Non-pigmented ciliary epithelial cell (primary cell): ENCODE data around the gene ST6GALNAC6.

Experiments used
- DNase-seq: peaks from one replicate; pipeline ENCODE4 v3.0.0-alpha.2; 2010; ENCODE audit warnings: low read depth

Gene ST6GALNAC6

DNA sequence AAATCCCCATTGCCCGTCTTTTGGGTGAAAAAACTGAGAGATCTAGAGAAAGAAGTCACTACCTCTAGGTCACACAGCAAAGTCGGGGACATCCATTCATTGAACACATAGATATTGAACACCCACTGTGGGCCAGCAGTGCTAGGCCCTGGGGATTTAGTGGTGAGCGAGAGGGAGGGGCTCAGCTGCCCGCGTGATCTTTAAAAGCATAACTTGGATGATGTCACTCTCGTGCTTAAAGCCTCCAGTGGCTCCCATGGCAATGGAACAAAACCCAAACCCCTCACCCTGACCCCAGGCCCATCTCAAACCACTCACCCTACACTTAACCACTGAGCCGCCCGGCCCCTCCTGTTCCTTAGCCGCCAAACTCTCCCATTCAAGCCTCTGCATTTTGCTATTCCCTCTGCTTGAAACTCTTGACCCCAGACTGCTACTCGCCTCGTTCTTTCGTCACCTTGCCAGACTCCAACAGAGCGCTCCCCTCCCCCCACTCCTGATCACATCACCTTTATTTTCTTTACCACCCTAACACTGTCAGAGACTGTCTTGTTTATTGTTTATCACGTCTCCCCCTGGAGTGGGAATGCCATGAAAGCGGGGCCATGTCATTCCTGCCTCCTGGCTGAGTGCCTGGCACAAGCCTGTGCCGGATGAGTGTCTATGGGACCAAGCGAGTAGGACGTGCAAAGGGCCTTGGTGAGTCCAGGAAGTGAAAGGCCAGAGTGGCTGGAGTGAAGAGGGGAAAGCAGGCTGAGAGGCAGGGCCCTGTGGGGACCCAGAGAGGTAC lies 31.9 kb upstream of the ST6GALNAC6 start:
- DNase-seq: no peak

DNA sequence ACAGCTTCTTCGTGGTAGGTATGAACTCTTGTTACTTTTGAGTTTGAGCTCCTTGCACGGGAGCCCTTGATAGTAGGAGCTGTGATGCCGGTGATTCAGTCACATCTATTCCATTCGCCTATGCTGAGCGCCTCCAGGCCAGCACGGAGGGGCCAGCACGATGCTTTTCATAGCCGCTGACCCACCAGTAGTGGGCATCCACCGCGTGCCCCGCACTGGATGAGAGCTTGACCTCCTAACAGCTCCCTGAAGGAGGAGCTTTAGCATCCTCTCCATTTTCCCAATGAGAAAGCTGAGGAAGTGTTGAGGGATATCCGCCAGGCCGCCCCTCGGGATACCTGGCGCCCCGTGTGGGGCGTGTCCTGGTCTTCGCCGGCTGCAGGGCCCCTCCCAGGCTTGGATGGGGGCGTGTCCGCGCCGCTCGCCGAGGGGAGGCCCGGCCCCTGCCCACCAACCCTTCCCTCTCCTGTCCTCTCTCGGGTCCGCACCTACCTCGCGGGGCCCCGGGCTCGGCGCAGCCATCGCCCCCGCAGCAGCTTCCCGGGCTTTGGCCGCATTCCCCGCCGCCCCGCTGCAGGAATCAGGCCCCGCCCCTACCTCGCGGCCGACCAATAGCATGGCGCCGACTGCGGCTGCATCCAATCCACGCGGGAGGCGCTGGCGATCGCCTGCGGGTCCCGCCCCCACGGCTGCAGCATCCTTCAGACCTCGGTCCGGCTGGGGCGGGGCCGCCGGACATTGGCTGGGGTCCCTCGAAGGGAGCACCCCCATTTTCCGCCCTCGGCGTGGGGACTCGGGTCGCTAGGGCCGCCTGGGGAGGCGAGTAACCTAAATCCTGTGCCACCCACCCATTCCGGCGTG lies 31.1 kb upstream of the ST6GALNAC6 start, which contains the start of gene PIP5KL1:
Gene PIP5KL1 (minus strand): TSS at position 547 of the 861 bp plus-strand sequence. CDS start 25 bp downstream, at position 522.
- DNase-seq: no peak

DNA sequence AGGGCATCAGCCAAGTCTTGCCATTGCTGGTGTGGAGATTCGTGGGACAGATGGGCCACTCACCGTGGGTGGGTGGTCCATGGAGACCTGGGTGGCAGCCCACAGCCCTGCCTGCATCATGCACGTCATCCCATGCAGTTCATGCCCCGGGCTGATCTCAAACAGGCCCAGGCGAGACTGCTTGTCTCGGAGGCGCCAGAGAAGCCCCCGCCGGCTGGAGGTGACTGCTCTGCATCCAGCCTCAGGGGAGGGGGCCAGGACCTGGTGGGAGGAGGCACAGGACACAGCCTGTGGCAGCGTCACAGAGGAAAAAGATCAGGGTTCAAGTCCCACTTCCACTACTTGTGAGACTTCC lies 30.2 kb upstream of the ST6GALNAC6 start:
- DNase-seq: no peak

DNA sequence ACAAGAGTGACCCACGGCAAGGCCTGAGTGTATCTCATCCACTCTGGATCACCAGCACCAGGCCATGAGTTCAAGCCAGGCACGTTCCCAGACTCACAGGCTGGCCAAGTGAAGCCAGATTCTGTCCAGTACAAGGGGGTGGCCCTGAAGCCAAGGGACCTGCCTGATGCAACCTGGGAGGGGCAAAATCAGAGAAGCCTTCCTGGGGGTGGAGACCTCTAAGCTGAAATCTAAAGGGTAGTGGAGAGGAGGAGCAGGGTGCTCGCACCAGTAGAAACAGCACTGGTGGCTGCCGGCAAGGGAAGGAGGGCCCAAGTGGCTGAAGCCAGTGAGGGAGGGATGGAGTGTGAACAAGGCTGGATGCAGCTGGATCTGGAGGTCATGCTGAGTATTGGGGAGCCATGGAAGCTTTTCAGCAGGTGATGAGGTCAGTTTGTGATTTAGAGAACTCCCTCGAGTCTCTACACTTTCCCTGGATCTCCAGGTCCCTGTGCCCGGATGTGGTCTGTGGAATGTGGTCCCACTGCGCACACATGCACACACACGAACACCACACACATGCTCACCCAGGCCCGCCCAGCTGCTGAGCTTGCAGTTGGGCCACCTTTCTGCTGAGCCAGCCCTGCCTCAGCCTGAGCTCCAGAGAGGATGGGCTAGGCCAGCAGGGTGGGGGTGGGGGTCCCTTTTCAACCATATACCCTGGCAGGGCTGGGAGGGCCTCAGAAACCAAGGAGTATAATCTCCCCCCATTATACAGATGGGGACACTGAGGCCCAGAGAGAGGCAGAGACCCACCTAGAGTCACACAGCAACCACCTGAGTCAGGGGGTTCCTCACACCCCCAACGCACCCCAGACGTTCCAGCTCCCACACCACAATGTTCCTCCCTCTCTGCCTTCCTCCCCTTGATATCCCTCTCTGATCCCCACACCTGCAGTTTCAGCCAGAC lies 29.5 kb upstream of the ST6GALNAC6 start:
- no peak for DNase-seq

DNA sequence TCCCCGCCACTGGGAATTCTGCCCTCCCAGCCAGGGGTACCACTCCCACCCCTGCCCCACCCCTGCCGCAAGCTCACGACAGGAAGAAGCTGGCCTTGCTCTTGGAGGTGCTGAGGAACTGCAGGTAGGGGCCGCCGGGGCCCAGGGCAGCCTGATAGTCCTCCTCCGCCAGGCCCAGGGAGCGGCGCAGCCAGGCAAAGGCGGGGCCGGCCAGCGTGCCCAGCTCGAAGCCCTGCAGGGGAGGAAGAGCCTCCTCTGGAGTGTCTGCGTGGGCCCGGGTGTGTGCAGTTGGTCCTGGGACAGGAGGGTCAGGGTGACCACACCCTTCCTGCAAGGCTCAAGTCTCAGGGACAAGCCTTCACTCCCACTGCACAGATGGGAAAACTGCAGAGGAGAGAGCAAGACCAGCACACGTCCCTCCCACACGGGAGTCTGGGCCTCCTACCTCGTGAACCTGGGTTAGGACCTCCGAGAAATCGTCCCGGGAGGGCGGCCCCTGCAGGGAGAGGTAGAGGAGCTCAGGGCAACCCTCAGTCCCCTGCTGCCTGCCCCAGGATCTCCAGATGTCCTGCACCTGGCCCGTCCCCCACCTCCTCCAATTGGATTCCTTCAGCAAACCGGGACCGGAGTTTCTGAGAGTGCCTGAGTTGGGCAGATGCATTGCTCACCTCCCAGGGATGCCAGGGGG lies 28.7 kb upstream of the ST6GALNAC6 start:
- no peak for DNase-seq

- no peak for DNase-seq
Observed at GRCh38 chr9:127927201-127927987, 28.0 kb upstream of the ST6GALNAC6 start.

DNA sequence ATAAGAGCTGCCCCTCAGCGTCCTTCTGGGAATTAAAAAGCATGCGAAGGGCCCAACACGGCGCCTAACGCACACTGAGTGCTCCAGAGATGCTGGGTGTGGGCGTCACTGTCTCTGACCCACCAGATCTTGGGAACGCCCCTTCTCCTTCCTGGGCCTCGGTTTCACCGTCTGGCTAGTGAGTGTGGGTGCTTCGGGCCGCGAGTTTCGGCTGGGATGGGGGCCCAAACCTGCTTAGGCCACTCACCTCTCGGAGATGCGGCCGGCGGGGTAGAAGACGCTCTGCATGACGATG lies 27.4 kb upstream of the ST6GALNAC6 start:
- no peak for DNase-seq

- DNase-seq: no peak
Observed at GRCh38 chr9:127925959-127926905, 26.8 kb upstream of the ST6GALNAC6 start.

GRCh38 chr9:127924736-127925444 lies 25.5 kb upstream of the ST6GALNAC6 start:
- DNase-seq: no peak

DNA sequence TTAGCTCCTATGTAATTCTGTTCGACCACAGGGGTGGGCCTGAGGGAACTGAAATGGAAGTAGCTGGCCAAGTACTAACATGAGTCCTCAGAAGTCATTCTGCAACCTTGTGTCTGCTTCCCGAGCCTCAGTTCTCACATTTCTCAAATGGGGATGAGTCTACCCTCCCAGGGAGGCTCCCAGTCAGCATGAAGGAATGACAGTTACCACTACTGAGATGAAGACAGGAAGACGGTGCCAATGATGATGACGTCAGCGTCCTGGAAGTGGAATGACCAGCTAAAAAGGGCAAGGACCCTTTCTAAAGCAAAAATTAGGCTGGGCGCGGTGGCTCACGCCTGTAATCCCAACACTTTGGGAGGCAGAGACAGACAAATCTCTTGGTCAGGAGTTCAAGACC lies 24.4 kb upstream of the ST6GALNAC6 start:
- DNase-seq: peak; percentile 67

GRCh38 chr9:127923046-127923445 lies 23.6 kb upstream of the ST6GALNAC6 start:
- DNase-seq: no peak

DNA sequence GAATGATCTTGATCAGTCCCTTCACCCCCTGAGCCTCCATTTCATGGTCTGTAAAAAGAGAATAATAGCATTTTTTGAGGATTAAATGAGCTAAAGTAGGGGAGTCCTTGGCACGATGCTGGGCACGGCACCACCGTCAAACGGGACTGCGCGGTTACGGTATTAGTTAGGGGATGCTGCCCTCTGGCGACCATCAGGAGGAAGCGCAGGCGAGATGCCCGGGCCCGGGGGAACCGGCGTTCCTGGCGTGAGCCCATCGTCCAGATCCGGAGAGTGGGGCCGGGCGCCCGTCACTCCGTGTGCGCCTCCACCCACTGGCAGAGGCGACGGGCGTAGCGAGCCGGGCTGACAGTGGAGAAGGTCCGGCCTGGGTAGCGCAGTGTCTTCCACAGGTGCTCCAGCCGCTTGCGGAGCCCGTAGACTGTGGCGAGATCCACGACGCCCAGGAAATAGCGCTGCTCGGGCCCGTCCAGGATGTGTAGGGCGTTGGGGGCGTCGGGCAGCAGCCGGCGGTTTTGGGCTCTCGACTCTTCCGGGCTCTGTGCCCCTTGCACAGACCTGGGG lies 22.2 kb upstream of the ST6GALNAC6 start:
- DNase-seq: no peak

- DNase-seq: no peak
Observed at GRCh38 chr9:127920794-127921193, 21.4 kb upstream of the ST6GALNAC6 start.

DNA sequence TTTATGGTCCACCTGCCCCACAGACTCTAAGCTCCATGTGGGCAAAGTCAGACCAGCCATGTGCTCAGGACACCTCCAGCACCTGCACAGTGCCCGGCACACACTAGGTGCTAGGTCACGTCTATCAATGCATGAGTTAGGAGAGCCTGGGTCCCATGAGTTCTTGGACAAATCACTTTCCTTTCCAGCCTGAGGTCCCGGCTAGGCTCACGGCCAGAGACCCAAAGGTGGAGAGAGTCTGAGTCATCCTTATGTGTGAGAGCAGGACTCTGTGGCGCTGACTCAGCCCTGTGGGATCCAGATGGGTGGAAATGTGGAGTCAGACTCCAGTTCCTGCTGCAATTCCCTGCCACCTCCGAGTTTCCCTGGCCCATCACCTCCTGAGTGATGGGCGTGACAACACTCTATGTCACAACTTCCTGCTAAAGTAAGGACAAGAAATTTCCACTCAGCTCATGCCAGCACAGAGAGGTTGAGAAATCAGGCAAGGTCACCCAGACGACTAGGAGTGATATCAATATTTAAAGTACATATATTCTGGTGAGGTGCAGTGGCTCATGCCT lies 19.9 kb upstream of the ST6GALNAC6 start:
- peak; percentile 96 for DNase-seq

DNA sequence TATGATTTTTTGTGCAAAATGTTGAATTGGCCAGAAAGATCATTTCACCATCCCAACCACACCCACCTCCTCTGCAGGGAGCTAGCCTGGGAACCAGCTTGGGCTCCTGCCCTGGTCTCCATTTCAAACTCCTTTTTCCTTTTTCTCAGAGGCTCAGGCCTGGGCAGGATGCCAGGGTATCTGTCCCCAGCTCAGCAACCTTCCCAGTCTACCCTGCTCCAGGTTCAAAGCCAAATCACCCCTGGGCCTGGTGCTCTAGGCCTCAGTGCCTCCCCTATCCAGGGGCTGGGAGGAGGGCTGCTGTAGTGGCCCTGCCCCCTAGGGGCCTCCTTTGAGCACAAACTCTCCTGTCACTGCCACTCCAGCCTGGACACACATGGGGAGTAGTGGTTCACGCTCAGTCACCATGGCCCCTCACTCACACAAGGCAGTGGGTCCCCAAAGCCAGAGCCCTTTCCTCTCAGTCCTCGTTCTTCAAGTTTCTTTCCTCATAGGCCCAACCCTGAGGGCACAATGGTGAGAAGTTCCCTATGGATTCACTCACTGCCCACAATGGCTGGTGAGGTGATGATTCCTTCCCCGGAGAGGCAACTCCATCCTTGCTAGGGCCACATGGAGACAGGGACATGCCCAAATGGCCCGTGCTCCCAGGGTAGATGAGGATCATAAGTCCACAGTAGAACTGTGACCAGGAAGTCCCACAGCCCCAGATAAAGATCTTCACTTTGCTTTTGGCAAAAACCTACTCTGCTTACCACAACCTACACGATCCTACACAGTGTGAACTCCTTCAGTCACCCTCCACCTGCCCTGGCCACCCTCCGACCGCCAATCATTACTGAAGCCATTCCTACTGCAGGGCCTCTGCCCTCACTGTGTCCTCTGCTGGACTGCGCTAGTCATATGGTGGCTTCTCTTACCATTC lies 19.0 kb upstream of the ST6GALNAC6 start:
- DNase-seq: no peak

DNA sequence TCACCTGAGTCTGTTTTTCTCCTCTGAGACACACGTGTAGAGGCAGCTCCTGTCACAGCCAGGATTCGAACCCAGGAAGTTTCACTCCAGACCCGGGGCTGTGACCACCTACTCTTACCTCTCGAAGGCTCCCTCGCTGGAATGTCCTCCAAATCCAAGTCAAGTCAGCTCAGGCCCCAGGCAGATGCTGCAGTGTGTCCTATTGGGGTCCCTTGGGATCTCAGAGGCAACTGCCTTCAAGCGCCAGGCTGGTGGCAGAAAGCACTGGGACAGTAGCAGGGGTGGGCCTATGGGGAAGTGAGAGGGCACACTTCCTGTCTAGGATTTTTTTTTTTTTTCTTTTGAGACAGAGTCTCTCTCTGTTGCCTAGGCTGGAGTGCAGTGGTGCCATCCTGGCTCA lies 18.2 kb upstream of the ST6GALNAC6 start:
- no peak for DNase-seq
